Stomach (tissue), 9 donors: ENCODE results near the gene CATSPER3. TPM values are rescaled to one million over a fixed set of nuclear protein-coding genes. Genes with fewer than 3 reads are reported as not detected.

ENCODE experiments used
- DNase-seq, 2 donors: peaks; one replicate each; pipeline versions ENCODE4 v3.0.0 to v3.0.0-alpha.2; 2013 to 2019
- H3K27ac ChIP-seq, 5 donors: fragments of 200-600 bp in 4 of 5; sonication (generic) in 4 of 5; one replicate each; pipeline ENCODE4 v1.5.1; 2013 to 2019; ENCODE audit warnings: mild to moderate bottlenecking in 1 of 5, moderate library complexity in 1 of 5
- H3K27me3 ChIP-seq, 3 donors: fragments of 200-600 bp; sonication (generic); one replicate each; pipeline ENCODE4 v1.5.1; 2017 to 2019; ENCODE audit warnings: mixed run types in 1 of 3
- H3K36me3 ChIP-seq, 4 donors: fragments of 200-600 bp; sonication (generic); 1 replicate in 3 of 4; 2 replicates in 1 of 4; pipeline ENCODE4 v1.5.1; 2016 to 2019
- H3K4me1 ChIP-seq, 4 donors: fragments of 200-600 bp; sonication (generic); one replicate each; pipeline ENCODE4 v1.5.1; 2016 to 2019
- H3K4me3 ChIP-seq, 4 donors: fragments of 200-600 bp; sonication (generic) in 3 of 4; one replicate each; pipeline ENCODE4 v1.5.1; 2016 to 2019; ENCODE audit warnings: mild to moderate bottlenecking in 1 of 4
- H3K9me3 ChIP-seq, 4 donors: fragments of 200-600 bp; sonication (generic); one replicate each; pipeline ENCODE4 v1.5.1; 2016 to 2019
- EP300 ChIP-seq: sonication (generic); formaldehyde crosslinking; IDR thresholded peaks from one replicate; pipeline ENCODE4 v1.6.1; 2017; ENCODE audit warnings: antibody characterized with exemption
- POLR2A ChIP-seq, 4 donors: fragments of 450-650 bp; IDR thresholded peaks; one replicate each; pipeline ENCODE4 v1.6.1; 2016; ENCODE audit warnings: antibody characterized with exemption in 4 of 4, control low read depth in 2 of 4, mild to moderate bottlenecking in 1 of 4, moderate library complexity in 1 of 4
- POLR2AphosphoS5 ChIP-seq, 3 donors: sonication (generic); formaldehyde crosslinking; IDR thresholded peaks; one replicate each; pipeline ENCODE4 v1.6.1; 2016; ENCODE audit warnings: antibody characterized with exemption in 3 of 3
- WGBS, 5 donors: extraction: QIAGEN DNeasy Blood & Tissue Kit in 3 of 5; methylation state at CpG; one replicate each; pipeline versions ENCODE4 v1.1.5 to v1.1.7; 2013 to 2018; 5-methylcytosine and 5-hydroxymethylcytosine counted together
- intact Hi-C: fragments of 100-400 bp; cut with DNase I; formaldehyde crosslinking; loops from one replicate; pipeline ENCODE4 v1.15.1; 2023; ENCODE audit warnings: low total_unique reads
- polyA plus RNA-seq, 3 donors: library from polyadenylated mRNA; stranded (reverse); fragments of 200-250 nt; gene quantifications; one replicate each; pipeline ENCODE4 v1.2.3, GENCODE V29; 2013
- total RNA-seq, 5 donors: library from RNA; depleted of rRNA; stranded (reverse); fragments of >200 nt; gene quantifications; one replicate each; pipeline versions ENCODE4 v1.1.0 to v1.2.3, GENCODE V29; 2014 to 2016
- TF ChIP-seq, protein P1 (sequence below), 7 experiments: fragments of 450-650 bp in 4 of 7; fragments of 200-600 bp in 3 of 7; sonication (generic) in 3 of 7; IDR thresholded peaks; one replicate each; pipeline ENCODE4 v1.5.1; 2016 to 2019; ENCODE audit warnings: antibody characterized with exemption in 7 of 7, control low read depth in 2 of 7, mild to moderate bottlenecking in 1 of 7
- donor health status: healthy with polysubstance abuse.
- donor health status: Bipolar disorder and iron deficiency.
- donor health status: healthy.

The CATSPER3 gene
- total and polyA plus RNA-seq, 8 donors: 0.62 to 0.88 TPM; not detected in 6

GRCh38 chr5:135051399-135051798 is 83.7 kb downstream of the CATSPER3 start:
- peaks cover 0 to 85% (median 20%) of the 10 kb centered on the region in 3 donors for H3K27me3 ChIP-seq
- intact Hi-C loops: no loop called here
- WGBS, 5 donors: 44 to 73% (median 62%) methylated on average over 3 of the region's 3 CpGs

GRCh38 chr5:135051872-135052271 is 84.2 kb downstream of the CATSPER3 start:
- peaks cover 0 to 36% (median 14%) of the 10 kb centered on the region in 4 donors for H3K4me1 ChIP-seq
- no peak overlapping the region for H3K4me3 ChIP-seq
- H3K36me3 ChIP-seq: no peaks in the 10 kb centered on the region
- DNase-seq: no peak
- H3K27ac ChIP-seq: no peak overlapping the region
- TF ChIP-seq, protein P1, sequence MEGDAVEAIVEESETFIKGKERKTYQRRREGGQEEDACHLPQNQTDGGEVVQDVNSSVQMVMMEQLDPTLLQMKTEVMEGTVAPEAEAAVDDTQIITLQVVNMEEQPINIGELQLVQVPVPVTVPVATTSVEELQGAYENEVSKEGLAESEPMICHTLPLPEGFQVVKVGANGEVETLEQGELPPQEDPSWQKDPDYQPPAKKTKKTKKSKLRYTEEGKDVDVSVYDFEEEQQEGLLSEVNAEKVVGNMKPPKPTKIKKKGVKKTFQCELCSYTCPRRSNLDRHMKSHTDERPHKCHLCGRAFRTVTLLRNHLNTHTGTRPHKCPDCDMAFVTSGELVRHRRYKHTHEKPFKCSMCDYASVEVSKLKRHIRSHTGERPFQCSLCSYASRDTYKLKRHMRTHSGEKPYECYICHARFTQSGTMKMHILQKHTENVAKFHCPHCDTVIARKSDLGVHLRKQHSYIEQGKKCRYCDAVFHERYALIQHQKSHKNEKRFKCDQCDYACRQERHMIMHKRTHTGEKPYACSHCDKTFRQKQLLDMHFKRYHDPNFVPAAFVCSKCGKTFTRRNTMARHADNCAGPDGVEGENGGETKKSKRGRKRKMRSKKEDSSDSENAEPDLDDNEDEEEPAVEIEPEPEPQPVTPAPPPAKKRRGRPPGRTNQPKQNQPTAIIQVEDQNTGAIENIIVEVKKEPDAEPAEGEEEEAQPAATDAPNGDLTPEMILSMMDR (IDR thresholded peaks at IDR 0.05): no peak
- no peak for TF ChIP-seq EP300
- no peak for TF ChIP-seq POLR2AphosphoS5 (IDR thresholded peaks at IDR 0.05)
- no peak for TF ChIP-seq POLR2A (IDR thresholded peaks at IDR 0.05)
- peaks cover 0 to 82% (median 20%) of the 10 kb centered on the region in 3 donors for H3K27me3 ChIP-seq
- no peaks in the 10 kb centered on the region for H3K9me3 ChIP-seq
- intact Hi-C loops: no loop called here
- WGBS, 5 donors: 72 to 94% (median 80%) methylated on average over 11 of the region's 11 CpGs

More at GRCh38 chr5:135051399-135051798, 83.7 kb downstream of the CATSPER3 start:
- Histone ChIP-seq H3K36me3 (no peaks in the 10 kb centered on the region), H3K4me3 (no peak overlapping the region), H3K4me1 (peaks cover 0 to 40% (median 14%) of the 10 kb centered on the region in 4 donors), H3K9me3 (no peaks in the 10 kb centered on the region), H3K27ac (no peak overlapping the region)
- DNase-seq: no peak
- no peak for TF ChIP-seq EP300
- no peak for TF ChIP-seq POLR2AphosphoS5 (IDR thresholded peaks at IDR 0.05)

DNA sequence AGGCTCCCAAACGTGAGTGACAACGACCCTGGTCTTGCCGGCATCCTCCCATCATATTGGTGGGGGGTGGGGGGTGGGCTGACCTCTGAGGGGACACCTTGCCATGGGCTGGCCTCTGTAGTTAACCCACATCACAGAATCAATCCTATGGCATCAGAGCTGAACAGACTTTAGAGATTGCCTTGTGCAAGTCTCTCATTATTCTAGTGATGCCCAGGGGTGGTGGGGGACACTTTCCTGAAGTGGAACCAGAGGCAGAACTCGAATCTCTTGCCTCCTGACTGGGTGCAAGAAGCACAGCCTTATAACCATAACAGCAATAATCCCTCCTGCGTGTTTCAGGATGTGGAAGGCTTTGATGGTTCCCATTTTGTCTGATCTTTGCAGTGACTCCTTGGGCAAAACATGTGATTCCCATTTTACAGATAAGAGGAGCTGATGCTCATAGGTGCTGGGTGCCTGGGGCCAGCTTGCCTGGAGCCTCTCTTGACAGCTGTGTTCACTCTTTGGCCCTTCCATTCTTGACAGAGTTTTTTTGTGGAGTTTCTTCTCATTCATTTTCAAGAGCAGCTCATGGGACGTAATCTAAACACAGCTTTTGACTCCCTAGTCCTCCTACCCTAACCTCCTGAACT is 84.9 kb downstream of the CATSPER3 start:
- no peaks in the 10 kb centered on the region for H3K36me3 ChIP-seq
- 48 to 71% (median 56%) methylated on average over 3 to 6 of the region's 6 CpGs for WGBS, 5 donors
- peaks cover 0 to 28% (median 11%) of the 10 kb centered on the region in 4 donors for H3K4me1 ChIP-seq
- TF ChIP-seq POLR2AphosphoS5 (IDR thresholded peaks at IDR 0.05) (no peak), EP300 (no peak), POLR2A (IDR thresholded peaks at IDR 0.05) (no peak)
- TF ChIP-seq, protein P1 (IDR thresholded peaks at IDR 0.05): no peak
- no peaks in the 10 kb centered on the region for H3K9me3 ChIP-seq
- intact Hi-C loops: no loop called here
- H3K27ac ChIP-seq: no peak overlapping the region
- no peak overlapping the region for H3K4me3 ChIP-seq
- peaks cover 0 to 81% (median 20%) of the 10 kb centered on the region in 3 donors for H3K27me3 ChIP-seq
- no peak for DNase-seq

DNA sequence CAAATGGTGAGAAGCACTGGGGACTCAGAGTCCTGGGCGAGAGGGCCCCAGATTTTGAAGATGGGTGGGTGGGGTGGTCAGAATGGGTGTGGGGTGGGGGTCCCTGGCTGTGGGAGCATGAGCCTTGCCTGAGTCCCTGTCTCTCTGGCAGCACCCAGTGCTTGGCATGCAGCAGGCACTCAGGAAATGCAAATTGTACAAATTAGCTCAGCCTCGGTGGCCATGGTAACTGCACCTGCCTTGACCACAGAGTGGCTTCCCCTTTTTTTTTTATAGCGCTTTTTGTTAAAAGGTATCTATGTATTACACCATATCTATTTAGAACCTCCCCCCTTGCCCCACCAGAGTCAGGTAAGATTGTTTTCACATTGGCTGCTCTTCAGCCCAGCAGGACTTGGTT is 85.6 kb downstream of the CATSPER3 start:
- Histone ChIP-seq H3K4me1 (peaks cover 0 to 28% (median 11%) of the 10 kb centered on the region in 4 donors), H3K36me3 (no peaks in the 10 kb centered on the region), H3K27me3 (peaks cover 0 to 78% (median 16%) of the 10 kb centered on the region in 3 donors), H3K9me3 (no peaks in the 10 kb centered on the region), H3K27ac (peak overlapping the region in 1 of 5 donors; percentile 19), H3K4me3 (no peak overlapping the region)
- 60 to 80% (median 68%) methylated on average over 3 of the region's 3 CpGs for WGBS, 5 donors
- intact Hi-C loops: no loop called here
- TF ChIP-seq EP300: no peak
- no peak for TF ChIP-seq POLR2A (IDR thresholded peaks at IDR 0.05)
- TF ChIP-seq POLR2AphosphoS5 (IDR thresholded peaks at IDR 0.05): no peak
- TF ChIP-seq, protein P1 (IDR thresholded peaks at IDR 0.05): no peak
- no peak for DNase-seq

DNA sequence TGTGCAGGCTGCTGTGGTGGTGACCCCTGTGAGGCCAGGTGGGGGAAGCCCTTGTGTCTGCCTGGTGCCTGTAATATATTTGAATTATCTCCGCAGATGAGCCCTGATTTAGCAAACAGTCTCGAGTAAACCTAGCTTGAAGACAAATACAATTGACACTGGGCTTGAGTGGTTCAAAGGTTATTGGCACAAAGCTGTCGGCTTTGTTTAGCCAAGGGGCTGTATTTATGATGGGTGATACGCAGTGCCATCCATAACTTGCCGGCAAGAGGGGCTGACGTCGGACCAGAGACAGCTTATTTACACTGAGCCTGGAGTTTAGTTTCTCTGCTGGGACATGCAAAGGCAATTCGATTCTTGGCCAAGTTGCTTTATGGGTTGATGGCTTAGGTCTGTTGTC is 86.3 kb downstream of the CATSPER3 start:
- 24 to 45% (median 33%) methylated on average over 8 of the region's 8 CpGs for WGBS, 5 donors
- Histone ChIP-seq H3K27me3 (peaks cover 0 to 71% (median 16%) of the 10 kb centered on the region in 3 donors), H3K9me3 (no peaks in the 10 kb centered on the region), H3K36me3 (no peaks in the 10 kb centered on the region), H3K27ac (peak overlapping the region in 2 of 5 donors; percentile 19 to 42), H3K4me3 (no peak overlapping the region), H3K4me1 (peaks cover 0 to 28% (median 11%) of the 10 kb centered on the region in 4 donors)
- DNase-seq: no peak
- intact Hi-C loops: no loop called here
- TF ChIP-seq POLR2A (IDR thresholded peaks at IDR 0.05) (no peak), POLR2AphosphoS5 (IDR thresholded peaks at IDR 0.05) (no peak), EP300 (no peak)
- TF ChIP-seq, protein P1 (IDR thresholded peaks at IDR 0.05): no peak
